ENCODE measurements around the gene ZW10. TPM values are rescaled to one million over a fixed set of nuclear protein-coding genes. Genes with fewer than 3 reads are reported as not detected.
"Not testable (repeated sequence)": the region's sequence is repeated elsewhere in the genome, so short reads cannot be mapped to it uniquely, and the experiment has no call there.

Gene ZW10
- total RNA-seq, 1 donor from 2014 or later, result 12.6 TPM

DNA sequence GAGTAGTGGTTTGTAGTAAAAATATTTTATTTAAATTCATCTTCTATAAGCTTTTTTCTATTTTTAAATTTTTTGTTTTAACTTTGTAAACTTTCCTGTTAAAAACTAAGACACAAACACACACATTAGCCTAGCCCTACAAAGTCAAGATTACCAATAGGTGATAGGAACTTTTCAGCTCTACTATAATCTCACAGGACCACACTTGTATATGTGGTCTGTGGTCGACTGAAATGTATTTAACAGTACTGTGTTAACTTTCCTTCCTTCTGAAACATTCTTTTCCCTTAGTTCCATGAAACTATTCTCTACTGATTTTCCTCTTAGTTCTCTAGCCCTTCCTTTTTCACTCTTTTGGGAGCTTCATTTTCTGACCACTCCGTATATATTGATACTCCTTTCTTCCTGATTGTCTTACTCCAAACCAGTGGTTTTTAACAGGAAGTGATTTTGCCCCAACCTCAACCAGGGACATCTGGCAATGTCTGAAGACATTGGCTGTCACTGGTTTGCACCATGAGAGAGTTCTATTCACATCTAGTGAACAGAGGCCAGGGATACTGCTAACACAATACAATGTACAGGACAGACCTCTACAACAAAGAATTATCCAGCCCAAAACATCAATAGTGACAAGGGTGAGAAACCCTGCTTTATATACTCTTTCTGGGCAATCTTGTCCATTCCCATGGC lies 8.8 kb downstream of the ZW10 start:
- FAIRE-seq (no peak), DNase-seq (ENCODE audit: low spot score in 2 of 2) (no peak)

DNA sequence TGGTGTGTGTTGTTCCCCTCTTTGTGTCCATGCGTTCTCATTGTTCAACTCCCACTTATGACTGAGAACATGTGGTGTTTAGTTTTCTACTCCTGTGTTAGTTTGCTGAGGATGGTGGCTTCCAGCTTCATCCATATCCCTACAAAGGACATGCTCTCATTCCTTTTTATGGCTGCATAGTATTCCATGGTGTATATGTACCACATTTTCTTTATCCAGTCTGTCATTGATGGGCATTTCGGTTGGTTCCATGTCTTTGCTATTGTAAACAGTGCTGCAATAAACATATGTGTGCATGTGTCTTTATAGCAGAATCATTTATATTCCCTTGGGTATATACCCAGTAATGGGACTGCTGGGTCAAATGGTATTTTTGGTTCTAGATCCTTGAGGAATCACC lies 10.5 kb downstream of the ZW10 start:
- not testable (repeated sequence) for FAIRE-seq; DNase-seq (ENCODE audit: low spot score in 2 of 2)

DNA sequence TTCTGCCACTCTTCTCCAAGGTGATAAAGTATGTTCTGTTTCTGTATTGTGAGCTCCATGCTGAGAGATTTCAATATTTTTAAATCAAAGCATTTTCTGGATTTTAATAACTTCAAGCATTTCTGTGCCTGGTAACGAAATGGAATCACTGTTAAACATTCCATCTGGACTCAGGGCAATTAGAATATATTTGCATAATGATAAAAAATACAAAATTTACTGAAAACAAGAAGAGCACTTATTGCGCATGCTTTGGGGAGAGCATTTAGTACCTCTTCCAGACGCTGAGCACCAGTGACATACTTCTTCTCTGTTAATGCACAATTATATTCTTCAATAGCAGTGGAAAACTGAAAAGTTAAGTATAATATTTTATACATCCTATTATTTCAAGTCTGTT lies 13.3 kb downstream of the ZW10 start:
- no peak for DNase-seq (ENCODE audit: low spot score in 2 of 2)
- FAIRE-seq, result no peak

DNA sequence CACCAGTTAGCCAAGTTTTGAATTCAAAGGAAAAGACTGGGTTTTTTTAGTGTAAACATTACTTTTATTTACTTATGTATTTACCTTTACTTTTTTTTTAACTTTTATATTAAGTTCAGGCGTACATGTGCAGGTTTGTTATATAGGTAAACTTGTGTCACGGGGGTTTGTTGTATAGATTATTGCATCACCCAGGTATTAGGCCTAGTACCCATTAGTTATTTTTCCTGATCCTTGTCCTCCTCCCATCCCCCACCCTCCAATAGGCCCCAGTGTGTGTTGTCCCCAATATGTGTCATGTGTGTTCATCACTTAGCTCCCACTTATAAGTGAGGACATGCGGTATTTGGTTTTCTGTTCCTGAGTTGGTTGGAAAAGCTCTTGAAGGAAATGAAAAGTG lies 20.6 kb downstream of the ZW10 start:
- FAIRE-seq, result no peak

DNA sequence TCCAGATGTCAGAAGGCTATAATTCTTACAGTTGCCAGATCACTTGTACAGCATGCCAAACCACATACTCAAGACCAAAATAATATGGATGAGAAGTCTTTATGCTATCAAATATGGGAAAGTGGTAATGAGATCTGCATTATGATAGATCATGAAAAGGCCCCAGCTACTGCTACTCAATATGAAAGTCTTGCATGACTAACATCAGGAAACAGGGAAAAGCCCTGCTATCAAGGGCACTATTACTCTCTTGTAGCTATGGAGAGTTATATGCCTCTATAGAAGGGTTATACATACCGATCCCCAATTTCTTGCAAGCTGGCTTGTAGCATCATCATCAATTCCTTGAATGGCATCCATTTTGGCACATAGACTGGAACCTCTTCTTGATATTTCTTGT lies 37.2 kb downstream of the ZW10 start:
- DNase-seq (ENCODE audit: low spot score in 2 of 2), result no peak
- FAIRE-seq, result no peak

More for the DNA sequence above, 20.6 kb downstream of the ZW10 start:
- DNase-seq (ENCODE audit: low spot score in 2 of 2), result no peak

DNA sequence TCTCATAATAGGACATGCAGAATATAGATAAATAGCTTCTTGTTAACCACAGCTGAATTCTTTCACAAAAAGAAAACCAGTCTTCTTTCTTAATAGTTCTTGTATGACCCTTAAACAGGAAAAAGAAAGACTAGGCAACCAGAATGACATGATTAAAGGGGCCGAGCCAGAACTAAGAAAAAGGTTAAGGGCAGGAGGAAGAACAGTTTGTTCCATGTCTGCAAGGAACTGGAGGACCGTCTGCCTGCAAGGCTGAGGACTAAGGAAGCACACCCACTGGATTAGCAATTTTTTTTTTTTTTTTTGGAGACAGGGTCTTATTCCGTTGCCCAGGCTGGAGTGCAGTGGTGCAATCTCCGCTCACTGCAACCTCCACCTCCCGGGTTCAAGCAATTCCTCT lies 41.4 kb downstream of the ZW10 start:
- no peak for DNase-seq (ENCODE audit: low spot score in 2 of 2)
- no peak for FAIRE-seq

DNA sequence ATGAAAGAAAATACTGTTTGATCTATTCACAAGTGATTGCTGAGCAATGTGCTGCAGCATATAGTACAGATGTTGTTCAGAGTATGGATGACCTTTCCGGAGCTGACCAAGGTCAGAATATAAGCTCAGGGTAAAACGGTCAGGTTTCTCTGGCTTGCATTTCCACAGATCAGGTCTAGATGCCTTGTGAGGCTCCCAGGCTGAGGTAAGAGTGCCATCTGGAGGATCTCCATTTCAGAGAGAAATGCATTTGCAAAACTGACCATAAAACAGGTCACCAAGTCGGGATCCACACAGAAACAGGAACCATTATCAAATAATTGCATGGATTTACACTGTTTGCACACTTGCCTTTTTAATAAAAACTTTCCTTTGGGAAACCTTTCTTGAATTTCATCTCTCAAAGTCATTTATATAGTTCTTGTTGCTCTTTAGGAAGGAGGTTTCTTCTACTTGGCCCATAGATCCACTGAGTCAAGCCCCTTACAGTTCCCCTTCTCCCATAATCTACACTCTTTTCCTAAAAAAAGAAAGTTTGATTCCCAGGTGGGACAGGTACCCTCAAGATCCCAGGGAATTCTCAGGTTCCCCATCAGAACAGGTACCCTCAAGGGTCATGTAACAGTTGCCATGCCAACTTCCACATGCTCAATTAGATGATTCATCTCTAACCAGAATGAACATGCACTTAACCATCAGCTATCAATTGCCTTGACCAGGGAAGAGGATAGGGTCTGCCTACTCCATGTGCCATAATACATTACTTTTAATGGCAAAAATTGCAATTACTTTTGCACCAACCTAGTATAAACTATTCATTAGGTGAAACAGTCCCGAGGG lies 42.4 kb downstream of the ZW10 start:
- no peak for FAIRE-seq
- DNase-seq (ENCODE audit: low spot score in 2 of 2), result peak; percentile 28 to 31

DNA sequence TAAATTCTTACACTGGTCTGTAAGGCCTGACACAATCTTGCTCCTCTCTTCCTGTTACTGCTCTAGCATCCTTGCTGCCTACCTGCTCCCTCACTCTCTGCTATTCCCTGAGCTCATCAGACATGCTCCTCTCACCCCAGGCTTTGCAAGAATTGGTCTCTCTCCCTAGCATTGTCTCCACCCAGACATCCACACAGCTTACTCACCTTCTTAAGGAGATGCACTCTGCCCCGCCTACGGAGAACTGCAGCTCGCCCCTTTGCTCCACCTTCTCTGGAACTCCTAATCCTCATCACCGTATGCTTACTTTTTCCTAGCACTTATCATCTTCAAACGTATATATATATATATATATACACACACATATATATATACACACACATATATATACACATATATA lies 44.0 kb downstream of the ZW10 start:
- DNase-seq (ENCODE audit: low spot score in 2 of 2), result no peak
- no peak for FAIRE-seq

DNA sequence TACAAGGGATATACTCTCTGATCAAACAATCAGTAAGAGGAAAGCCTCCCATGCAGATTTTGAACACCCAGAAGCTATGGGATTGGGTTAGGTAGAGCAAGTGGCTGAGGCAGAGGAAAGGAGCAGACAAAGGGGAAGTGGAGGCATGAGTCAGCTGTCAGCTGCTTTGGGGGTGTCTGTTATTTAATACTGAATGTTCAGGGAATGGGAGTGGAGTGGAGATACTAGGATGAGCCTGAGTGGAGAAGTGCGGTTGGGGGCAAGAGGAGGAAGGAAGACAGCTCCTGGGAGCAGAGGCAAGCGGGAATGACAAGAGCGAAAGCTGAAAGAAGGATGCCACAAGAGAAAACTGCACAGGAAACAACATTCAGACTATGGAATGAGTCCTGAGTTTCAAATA lies 44.7 kb downstream of the ZW10 start:
- FAIRE-seq (no peak), DNase-seq (ENCODE audit: low spot score in 2 of 2) (no peak)

DNA sequence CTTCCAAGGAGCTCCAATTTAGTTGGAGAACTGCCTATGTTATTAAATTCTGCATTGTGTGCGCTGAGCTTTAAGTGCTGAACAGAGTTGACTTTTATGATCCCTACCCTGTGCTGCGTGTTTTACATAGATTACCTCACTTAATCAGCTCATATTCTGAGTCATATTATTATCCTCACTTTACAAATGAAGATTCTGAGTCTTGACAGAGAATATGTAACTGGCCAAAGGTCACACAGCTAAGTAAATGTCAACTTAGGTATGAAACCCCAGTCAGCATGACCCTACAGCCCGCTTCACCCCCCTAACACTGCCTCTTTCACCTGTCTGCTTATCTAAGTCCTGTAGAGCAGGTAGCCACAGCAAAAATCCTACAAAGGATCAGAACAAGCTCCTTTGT lies 47.6 kb downstream of the ZW10 start:
- FAIRE-seq (no peak), DNase-seq (ENCODE audit: low spot score in 2 of 2) (no peak)

DNA sequence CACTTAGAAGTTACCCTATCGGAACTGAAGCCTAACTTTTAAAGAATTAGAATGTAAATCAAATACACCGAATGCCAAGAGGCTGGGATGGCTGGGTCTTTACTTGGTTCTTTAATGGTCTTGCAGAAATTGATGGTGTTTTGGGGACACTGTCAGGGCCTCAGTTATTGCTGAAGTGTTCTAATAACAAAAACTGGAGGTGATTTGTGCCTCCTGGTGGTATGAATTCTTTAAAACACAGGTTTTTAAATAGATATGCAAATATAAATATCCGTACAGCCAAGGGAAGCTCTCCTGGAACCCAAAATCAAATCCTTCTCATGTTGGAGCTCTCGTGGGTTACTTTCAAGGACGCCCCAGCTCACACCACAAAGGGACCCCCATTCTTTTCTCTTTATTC lies 48.1 kb downstream of the ZW10 start:
- FAIRE-seq (no peak), DNase-seq (ENCODE audit: low spot score in 2 of 2) (no peak)

DNA sequence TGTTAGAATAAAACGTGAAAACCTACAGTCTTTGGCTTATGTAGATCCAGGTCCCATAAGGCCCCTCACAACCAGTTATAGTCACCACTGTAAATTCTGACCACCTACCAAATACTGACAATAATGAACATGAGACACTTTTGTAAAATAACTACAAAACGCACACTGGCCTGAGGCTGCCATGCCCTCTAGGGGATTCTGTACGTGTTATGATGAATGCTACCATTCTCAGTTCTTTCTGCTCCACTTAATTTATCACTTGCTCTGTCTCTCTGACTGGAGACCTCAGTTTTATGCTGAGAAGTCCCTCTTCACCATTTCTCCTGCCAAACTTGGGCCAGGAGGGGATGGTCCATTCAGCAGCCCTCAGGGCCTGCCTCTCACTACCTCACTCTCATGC lies 48.7 kb downstream of the ZW10 start:
- DNase-seq (ENCODE audit: low spot score in 2 of 2), result no peak
- no peak for FAIRE-seq

DNA sequence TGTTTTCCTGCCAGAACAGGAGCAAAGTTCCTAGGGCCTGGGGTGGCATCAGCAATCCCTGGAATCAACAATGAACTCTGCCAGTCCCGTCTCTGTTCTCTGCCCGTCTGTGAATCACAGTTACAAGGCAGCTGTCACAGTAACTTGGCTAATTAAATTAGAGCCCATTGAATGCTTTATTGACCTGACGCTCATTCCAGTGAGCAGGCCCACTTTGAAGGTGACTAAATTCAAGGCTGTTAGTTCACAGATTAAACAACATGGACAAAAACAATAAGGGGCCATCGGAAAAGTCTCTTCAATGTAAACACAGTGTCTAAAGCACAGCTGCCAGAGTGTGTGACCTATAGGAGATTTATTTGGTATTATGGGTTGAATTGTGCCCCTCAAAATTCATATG lies 49.7 kb downstream of the ZW10 start:
- FAIRE-seq (no peak), DNase-seq (ENCODE audit: low spot score in 2 of 2) (no peak)

DNA sequence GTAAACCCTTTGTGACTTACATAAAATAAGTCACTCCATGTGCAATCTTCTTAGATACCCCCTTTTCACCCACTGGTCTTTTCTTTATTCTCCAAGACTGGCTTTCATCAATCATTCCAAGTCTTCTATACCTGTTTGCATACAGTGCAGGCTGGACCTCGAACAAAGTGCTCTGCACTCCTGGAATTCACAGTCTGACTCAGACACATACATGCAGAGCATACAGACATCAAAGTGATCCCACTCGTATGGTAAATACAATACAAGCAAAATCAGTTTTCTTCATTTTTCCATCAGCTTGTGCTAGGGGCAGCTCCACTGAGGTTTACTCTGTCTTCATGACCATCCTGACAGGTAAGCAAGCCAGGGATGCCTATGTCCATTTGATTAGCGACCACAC lies 50.6 kb downstream of the ZW10 start:
- FAIRE-seq (no peak), DNase-seq (ENCODE audit: low spot score in 2 of 2) (no peak)

DNA sequence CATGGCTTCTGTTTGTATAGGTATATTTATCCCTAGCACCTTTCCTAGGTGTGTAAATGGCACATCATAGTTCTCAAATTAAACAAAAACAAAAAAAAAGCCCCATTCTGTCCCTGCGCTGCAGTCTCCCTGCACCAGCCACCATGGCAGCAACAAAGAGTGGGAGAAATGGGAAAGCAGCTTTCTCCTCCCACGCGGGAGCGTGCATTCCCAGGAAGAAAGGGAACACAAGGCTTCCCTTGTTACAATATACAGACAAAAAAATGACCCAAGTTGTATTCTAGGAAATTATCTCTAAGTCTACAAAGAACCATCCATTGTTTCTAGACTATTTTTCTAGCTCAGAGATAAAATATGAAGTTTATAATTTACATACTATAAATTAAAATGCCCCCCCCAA lies 51.3 kb downstream of the ZW10 start:
- DNase-seq (ENCODE audit: low spot score in 2 of 2) (no peak), FAIRE-seq (no peak)

DNA sequence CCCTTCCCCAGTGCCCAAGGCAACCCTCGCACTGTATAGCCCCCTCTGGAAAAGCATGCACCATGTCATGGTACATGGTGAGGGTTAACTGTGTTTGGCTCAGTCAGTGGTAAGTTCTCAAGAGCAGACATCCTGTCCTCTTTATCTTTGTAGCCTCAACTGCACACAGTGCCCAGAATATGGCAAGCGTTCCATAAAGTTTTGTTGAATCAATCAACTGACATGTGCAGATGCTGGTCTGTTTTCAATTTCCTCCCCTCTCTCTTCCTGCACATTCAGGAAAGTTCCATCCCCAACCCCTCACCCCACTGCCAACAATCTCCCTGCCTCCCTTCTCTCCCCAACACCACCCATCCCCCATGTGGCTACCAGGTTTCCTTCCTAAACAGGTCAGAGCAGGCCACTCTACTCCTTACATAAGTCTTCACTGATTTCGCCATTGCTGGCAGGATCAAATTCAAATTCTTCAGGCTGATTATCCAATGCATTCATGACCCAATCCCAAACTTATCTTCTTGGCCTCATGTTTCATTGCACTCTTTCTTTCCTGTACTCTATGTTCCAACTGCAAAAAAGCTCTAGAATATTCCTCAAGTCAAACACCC lies 51.9 kb downstream of the ZW10 start:
- FAIRE-seq (no peak), DNase-seq (ENCODE audit: low spot score in 2 of 2) (no peak)

DNA sequence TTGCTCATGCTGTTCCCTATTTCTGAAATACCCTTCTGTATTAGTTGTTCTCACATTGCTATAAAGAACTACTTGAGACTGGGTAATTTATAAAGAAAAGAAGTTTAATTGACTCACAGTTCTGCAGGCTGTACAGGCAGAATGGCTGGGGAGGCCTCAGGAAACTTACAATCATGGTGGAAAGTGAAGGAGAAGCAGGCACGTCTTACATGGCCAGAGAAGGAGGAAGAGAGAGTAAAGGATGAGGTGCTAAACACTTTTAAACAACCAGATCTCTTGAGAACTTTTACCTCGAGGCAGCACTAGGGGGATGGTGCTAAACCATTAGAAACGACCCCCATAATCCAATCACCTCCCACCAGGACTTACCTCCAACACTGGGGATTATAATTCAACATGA lies 53.0 kb downstream of the ZW10 start:
- DNase-seq (ENCODE audit: low spot score in 2 of 2); FAIRE-seq: not testable (repeated sequence)

DNA sequence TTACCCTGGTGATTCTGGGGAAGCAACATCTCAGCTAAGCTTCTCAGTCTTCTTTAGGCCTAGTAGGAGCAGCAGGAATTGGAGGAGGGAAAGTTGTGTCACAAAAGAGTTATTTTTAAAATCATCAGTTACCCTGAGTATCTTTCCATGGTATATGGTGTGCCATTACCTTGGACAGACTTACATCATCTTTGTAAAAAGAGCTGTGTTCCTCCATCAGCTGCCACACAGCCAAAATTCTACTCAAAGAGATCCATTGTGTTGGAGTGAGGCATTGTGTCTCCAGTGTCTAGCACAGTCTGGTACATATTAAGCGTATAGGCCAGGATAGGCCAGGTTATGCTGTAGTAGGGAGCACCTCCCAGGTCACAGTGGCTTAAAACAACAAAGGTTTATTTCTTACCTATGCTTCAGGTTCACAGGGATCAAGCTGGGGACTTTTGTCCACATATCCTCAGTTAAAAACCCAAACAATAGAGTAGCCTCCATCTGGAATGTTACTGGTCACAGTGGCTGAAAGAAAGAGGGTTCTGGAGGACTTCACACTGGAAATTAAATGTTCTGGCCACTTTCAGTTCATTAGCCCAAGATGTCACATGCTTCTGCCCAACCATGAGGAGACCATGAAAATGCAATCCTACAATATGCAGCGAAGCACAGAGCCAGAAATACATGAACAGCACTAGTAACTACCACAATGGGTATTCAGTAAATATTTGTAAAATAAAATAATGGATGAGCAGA lies 57.4 kb downstream of the ZW10 start:
- FAIRE-seq (no peak), DNase-seq (ENCODE audit: low spot score in 2 of 2) (no peak)

DNA sequence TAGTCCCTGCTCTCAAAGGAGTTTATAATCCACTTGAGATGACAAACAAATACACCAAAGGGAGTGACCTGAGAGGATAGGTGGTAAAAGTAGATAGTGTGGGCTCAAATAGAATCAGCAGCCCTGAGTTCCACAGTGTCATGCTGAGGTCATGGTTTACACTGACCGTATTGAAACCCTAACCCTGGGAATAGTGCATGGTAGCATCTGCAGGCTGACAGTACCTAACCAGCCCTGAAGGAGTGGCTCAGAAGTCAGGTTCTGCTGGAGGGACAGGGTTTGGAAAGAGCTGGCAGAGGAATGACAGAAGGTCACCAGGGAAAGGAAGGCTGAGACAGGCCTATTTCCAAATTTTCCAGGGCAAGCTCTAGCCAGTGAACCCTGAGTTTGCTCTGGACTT lies 58.2 kb downstream of the ZW10 start:
- DNase-seq (ENCODE audit: low spot score in 2 of 2), result no peak
- no peak for FAIRE-seq

DNA sequence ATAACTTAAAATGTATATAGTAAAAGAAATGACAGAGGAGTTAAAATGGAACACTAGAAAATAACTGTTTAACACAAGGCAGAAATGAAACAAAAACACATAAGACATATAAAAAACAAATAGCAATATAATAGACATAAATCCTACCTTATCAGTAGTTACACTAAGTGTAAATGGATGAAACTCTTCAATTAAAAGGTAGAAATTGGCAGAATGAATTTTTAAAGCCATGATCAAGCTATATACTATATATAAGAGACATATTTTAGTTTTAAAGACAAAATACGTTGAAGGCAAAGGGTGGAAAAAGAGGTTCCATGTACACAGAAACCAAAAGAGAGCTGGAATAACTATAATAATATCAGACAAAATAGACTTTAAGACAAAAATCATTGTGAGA lies 62.5 kb downstream of the ZW10 start:
- DNase-seq (ENCODE audit: low spot score in 2 of 2) (no peak), FAIRE-seq (peak; percentile 65)
